Mesothelial cell of epicardium (in vitro differentiated cells): Measurements from ENCODE around the gene SLC6A19. TPM values are rescaled to one million over a fixed set of nuclear protein-coding genes. Genes with fewer than 3 reads are reported as not detected.

Experiments
- DNase-seq, 2 experiments: peaks; one replicate each; pipeline ENCODE4 v3.0.0; 2021; ENCODE audit warnings: low spot score in 2 of 2; ENCODE audit not compliant: unreplicated experiment in 2 of 2
- H3K27ac Mint-ChIP-seq: 2 replicates; pipeline ENCODE4 v1.8.0; 2021; ENCODE audit warnings: mixed read lengths
- H3K27me3 Mint-ChIP-seq: 2 replicates; pipeline ENCODE4 v1.8.0; 2021; ENCODE audit warnings: low read depth, mixed read lengths
- H3K36me3 Mint-ChIP-seq: 2 replicates; pipeline ENCODE4 v1.8.0; 2021; ENCODE audit warnings: mixed read lengths
- H3K4me1 Mint-ChIP-seq: 2 replicates; pipeline ENCODE4 v1.8.0; 2021; ENCODE audit warnings: mixed read lengths
- H3K4me3 Mint-ChIP-seq: 2 replicates; pipeline ENCODE4 v1.8.0; 2021; ENCODE audit warnings: mild to moderate bottlenecking, moderate library complexity, mixed read lengths
- H3K9me3 Mint-ChIP-seq: 2 replicates; pipeline ENCODE4 v1.8.0; 2021; ENCODE audit warnings: mixed read lengths
- total RNA-seq: library from RNA; stranded (reverse); gene quantifications from 3 replicates; pipeline ENCODE4 v1.2.1, GENCODE V29; 2021
- TF ChIP-seq, protein P1 (sequence below): fragments of 200-600 bp; sonication (generic); IDR thresholded peaks from one replicate; pipeline ENCODE4 v1.5.0; 2021; ENCODE audit warnings: antibody characterized with exemption; ENCODE audit not compliant: unreplicated experiment

SLC6A19 gene
- total RNA-seq, 1 donor from 2014 or later, result not detected

DNA sequence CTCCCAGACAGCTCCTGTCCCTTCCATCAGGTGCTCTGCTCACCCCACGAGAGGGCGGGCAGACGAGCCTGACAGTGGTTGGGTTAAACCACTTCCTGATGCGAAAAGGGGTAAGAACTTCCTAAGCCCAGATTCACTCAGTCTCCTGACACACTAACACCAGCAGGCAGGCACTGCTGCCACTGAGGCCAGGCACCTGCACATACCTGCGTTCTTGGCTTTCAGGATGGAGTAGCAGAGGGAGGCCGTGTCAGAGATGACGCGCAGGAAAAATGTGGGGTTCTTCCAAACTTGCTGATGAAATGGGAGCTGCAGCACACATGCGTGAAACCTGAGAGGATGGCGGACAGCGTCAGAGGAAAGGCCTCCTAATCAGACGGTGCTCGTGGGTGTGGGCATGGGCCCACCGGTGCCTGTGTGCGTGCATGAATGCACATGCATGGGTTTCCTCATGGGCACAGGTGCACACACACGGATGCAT lies 53.7 kb downstream of the SLC6A19 start:
- TF ChIP-seq, protein P1, sequence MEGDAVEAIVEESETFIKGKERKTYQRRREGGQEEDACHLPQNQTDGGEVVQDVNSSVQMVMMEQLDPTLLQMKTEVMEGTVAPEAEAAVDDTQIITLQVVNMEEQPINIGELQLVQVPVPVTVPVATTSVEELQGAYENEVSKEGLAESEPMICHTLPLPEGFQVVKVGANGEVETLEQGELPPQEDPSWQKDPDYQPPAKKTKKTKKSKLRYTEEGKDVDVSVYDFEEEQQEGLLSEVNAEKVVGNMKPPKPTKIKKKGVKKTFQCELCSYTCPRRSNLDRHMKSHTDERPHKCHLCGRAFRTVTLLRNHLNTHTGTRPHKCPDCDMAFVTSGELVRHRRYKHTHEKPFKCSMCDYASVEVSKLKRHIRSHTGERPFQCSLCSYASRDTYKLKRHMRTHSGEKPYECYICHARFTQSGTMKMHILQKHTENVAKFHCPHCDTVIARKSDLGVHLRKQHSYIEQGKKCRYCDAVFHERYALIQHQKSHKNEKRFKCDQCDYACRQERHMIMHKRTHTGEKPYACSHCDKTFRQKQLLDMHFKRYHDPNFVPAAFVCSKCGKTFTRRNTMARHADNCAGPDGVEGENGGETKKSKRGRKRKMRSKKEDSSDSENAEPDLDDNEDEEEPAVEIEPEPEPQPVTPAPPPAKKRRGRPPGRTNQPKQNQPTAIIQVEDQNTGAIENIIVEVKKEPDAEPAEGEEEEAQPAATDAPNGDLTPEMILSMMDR, result no peak
- peaks cover 14% of the 10 kb centered on the region for H3K27me3 Mint-ChIP-seq
- no peaks in the 10 kb centered on the region for H3K9me3 Mint-ChIP-seq
- no peaks in the 10 kb centered on the region for H3K36me3 Mint-ChIP-seq
- no peaks in the 10 kb centered on the region for H3K4me1 Mint-ChIP-seq
- H3K27ac Mint-ChIP-seq, result no peak overlapping the region
- H3K4me3 Mint-ChIP-seq, result no peak overlapping the region
- DNase-seq, result no peak

DNA sequence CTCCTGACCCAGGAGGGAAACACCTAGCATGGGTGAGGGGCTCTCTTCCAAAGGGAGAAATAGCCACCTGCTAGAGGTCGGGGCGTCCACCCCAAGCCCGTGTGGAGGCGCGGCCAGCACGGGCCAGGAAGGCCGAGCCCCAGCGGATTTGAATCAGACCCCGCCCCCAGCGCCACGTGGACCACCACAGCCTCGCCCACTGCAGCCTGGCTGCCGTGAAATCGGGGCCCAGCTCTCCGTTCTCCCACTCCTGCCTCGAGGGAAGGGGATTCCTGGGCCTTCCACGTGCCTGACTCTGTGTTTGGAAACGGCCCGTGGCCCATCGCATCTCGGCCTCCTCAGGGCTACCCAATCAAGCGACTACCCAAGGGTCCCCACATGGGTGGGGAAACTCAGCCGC lies 55.4 kb downstream of the SLC6A19 start:
- no peaks in the 10 kb centered on the region for H3K36me3 Mint-ChIP-seq
- DNase-seq, result no peak
- peaks cover 16% of the 10 kb centered on the region for H3K27me3 Mint-ChIP-seq
- H3K4me1 Mint-ChIP-seq, result no peaks in the 10 kb centered on the region
- H3K27ac Mint-ChIP-seq, result no peak overlapping the region
- TF ChIP-seq, protein P1, result no peak
- H3K9me3 Mint-ChIP-seq, result no peaks in the 10 kb centered on the region
- no peak overlapping the region for H3K4me3 Mint-ChIP-seq

DNA sequence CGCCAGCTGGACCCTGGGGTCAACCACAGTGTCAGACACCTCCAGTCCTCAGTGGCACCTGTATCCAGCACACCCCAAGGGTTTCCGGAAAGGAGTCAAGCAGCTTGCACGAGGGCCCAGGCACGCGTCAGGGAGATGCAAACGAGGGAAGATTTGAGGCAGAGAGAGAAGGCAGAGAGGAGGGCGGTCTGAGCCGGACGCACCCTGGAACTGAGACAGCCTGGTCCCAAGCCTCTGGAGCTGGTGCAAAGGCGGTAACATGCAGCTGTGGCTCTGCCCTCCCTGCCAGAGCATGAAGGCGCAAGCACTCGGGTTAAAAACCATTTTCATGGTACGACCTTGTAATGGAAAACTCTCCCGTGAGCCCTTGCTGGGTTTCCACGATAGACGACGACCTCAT lies 56.0 kb downstream of the SLC6A19 start:
- peaks cover 21% of the 10 kb centered on the region for H3K27me3 Mint-ChIP-seq
- no peak for DNase-seq
- TF ChIP-seq, protein P1, result no peak
- H3K9me3 Mint-ChIP-seq, result no peaks in the 10 kb centered on the region
- no peak overlapping the region for H3K4me3 Mint-ChIP-seq
- H3K27ac Mint-ChIP-seq, result no peak overlapping the region
- H3K36me3 Mint-ChIP-seq, result no peaks in the 10 kb centered on the region
- H3K4me1 Mint-ChIP-seq, result no peaks in the 10 kb centered on the region

DNA sequence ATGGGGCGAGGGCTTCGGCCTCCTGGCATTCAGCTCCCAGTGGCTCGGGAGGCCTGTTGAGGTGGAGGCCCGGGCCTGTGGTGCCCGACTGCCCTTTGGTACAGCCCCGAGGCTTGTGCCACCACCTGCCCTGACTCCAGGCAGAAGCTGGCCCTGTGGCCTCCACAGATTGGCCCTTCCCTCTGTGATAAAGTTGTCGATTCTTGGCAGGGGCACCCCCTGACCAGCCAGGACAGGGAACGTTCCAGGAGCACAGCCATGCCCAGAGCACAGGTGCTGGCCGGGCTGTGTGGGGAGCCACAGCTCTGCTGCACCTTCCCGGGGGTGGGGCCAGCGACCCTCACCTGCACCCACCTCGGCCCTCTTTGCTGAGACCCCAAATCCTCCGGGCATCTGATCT lies 56.4 kb downstream of the SLC6A19 start:
- DNase-seq, result no peak
- Mint-ChIP-seq H3K9me3 (no peaks in the 10 kb centered on the region), H3K4me1 (no peaks in the 10 kb centered on the region), H3K4me3 (no peak overlapping the region), H3K27me3 (peaks cover 24% of the 10 kb centered on the region), H3K27ac (no peak overlapping the region), H3K36me3 (no peaks in the 10 kb centered on the region)
- TF ChIP-seq, protein P1, result no peak

DNA sequence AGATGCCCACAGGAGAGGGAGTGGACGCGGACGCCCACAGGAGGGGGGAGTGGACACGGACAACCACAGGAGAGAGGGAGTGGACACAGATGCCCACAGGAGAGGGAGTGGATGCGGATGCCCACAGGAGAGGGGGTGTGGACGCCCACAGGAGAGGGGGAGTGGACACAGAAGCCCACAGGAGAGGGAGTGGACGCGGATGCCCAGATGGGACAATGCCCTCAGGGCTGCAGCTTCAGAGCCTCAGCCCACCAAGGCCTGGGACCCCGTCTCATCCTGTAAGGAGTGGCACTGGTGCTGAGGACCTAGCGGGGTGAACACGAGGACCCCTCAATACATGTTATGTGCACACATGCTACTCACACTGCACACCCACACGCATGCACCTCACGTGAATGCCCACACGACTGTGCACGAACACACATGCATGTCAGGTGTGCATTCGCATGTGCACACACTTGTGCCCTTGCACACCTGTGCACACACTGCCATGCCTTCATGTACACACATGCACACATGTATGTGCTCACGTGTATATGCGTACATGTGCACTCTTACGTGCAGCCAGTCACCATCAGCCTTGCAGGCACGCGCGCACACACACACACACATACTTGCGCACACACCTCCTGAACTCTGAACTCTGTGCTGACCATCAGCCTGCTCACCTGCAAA lies 58.5 kb downstream of the SLC6A19 start:
- DNase-seq, result no peak
- Mint-ChIP-seq H3K4me1 (no peaks in the 10 kb centered on the region), H3K36me3 (no peaks in the 10 kb centered on the region), H3K9me3 (no peaks in the 10 kb centered on the region), H3K27me3 (peaks cover 24% of the 10 kb centered on the region), H3K4me3 (no peak overlapping the region), H3K27ac (no peak overlapping the region)
- TF ChIP-seq, protein P1, result no peak

DNA sequence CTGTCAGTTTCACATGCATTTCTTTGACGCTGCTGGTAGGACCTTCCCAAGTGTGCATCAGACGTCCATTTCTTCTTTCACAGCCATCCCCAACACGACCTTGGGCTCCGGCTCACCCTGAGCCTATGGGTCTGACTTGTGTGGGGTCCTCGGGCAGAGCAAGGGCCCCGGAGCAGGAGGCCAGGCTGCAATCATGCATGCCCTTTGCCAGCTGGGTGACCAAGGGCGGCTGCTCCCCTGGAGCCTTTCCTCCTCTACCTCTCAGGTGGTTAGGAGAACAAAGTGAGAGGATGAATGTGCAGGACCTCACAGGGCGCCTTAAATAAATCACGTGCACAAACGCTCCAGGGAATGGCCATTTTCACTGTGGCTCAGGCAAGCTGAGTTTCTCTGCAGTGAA lies 60.2 kb downstream of the SLC6A19 start:
- H3K4me1 Mint-ChIP-seq, result no peaks in the 10 kb centered on the region
- no peak for DNase-seq
- no peak overlapping the region for H3K27ac Mint-ChIP-seq
- H3K4me3 Mint-ChIP-seq, result no peak overlapping the region
- H3K9me3 Mint-ChIP-seq, result no peaks in the 10 kb centered on the region
- TF ChIP-seq, protein P1, result no peak
- H3K36me3 Mint-ChIP-seq, result no peaks in the 10 kb centered on the region
- H3K27me3 Mint-ChIP-seq, result peaks cover 24% of the 10 kb centered on the region
